ENCODE measurements around the gene IGF2R.
"Not testable (repeated sequence)": the region's sequence is repeated elsewhere in the genome, so short reads cannot be mapped to it uniquely, and the experiment has no call there.

Gene IGF2R

DNA sequence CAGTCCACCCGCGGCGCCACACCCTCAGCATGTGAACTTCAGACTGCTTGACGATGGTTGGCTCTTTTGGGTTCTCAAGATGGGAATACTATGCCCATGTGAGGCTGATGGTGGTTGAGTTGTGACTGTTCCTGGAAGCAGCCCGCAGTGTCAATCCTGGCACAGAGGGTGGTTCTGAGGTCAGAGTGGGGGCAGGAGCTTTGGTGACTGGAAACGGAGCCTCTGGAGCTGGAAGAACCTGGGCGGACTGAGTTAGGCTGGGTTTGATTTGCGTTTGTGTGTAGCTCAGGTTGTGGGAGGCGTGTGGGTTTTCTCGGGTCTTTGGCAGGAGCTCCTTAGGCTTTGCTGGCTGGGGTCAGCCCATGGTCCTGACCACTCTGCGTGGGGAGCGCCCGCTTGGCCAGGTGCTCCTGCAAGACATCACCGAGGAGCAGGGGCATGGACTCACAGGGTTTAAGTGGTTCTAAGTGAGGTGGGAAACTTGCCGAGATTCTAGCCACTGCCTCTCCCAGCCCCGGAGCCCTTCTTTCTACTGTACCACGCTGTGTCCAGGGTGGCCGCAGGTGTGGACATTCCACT lies 115.4 kb downstream of the IGF2R start:
- DNase-seq, result no peak

DNA sequence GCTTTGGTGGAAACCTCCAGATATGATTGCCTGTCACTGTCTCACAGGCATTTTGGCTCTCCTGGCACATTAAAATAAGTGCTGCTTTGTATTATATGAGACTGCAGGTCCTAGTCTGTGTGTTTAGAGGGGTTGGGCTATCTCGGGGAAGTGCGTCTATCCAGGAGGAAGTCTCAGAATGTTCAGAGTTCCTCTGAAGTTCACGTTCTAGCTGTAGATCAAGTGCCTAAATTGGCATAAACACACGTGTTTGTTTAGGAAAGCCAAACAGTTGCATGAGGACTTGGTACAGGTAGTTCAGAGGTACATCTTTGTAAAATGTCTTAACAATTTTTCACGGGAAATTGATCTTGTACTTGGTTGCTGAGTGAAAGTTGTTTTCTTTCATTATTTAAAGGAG lies 116.3 kb downstream of the IGF2R start:
- DNase-seq, result no peak

DNA sequence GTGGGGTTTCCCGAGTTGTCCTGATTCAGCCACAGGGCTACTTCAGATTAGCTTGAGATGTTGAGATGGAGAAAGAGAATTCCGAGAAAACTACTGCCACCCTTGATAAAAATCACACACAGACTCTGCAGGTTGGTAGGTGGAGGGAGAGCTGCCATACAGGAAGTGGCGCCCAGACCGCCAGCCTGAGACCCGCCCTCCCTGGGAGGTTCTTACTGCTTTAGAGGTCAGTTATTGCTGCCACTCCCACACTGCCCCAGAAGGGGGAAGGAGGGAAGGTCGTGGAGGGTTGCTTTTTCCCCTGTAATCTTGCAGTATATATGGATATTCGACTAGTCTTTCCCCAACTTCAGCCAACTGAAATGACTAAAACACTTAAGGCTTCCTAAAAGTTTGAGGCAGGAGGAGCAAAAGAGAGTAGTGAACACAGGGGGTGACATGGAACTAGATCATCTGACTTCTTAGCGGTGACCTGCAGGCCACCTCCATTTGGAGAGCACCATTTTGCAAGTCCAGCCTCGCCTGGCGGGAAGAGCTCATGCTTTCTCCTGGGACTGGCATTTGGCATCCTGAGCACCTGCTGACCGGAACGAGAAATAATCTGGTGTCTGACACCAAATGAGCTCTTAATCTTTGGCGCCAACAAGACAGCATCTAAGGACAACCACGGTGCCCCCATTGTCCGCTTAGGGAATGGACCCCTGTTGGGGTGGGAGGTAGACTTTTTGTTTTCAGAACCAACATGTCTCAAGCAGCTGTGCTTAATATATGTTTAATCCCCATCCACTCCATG lies 117.0 kb downstream of the IGF2R start:
- DNase-seq, result no peak

DNA sequence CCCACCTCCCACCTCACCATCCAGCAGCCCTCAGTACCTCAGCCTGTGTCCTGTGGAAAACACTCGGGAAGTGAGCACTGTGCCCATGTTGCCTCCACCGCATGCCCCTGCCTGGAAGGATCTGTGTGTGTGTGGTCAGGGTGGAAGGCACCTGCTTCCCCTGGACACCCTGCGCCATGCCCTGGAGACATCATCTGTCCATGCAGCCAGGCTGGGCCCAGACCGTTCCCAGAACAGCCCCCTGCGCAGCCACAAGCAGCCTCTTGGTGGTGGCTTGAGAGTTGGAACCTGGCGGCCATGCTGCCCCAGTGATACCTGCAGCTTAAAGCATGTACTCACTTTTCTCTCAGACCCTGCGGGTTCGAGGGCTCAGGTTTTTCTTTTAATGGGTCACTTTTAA lies 117.9 kb downstream of the IGF2R start:
- DNase-seq, result no peak

DNA sequence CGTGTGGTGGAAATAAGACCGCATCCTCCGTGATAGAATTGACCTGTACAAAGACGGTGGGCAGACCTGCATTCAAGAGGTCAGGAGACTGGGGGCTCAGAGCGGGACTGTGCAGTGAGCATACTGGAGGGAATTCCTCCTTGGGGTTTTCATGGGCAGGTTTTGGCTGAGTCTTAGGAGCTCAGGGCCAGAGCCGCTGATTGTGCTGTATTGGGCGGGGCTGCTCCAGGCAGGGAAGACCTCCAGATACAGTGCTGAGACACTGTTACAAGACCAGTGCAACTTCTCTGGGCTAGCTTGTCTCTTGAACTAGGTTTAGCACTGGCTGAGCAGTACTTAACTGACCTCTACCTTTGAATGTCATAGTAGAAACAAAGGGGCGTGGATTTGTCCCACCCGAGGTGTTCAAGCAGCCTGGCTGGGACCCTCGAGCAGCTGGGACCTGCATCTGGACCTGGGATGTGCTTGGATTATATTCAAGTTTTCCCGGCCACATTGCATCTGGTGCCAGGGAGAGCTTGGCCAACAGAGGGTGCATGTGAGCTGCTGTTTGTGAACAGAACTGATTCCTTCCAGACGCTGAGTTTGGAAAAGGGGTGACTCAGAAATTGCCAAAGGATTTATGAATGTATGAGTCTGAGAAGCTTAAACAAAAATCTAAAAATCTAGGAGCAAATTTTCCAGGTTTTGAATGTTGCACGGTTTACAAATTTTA lies 119.3 kb downstream of the IGF2R start:
- peak; percentile 50 for DNase-seq

DNA sequence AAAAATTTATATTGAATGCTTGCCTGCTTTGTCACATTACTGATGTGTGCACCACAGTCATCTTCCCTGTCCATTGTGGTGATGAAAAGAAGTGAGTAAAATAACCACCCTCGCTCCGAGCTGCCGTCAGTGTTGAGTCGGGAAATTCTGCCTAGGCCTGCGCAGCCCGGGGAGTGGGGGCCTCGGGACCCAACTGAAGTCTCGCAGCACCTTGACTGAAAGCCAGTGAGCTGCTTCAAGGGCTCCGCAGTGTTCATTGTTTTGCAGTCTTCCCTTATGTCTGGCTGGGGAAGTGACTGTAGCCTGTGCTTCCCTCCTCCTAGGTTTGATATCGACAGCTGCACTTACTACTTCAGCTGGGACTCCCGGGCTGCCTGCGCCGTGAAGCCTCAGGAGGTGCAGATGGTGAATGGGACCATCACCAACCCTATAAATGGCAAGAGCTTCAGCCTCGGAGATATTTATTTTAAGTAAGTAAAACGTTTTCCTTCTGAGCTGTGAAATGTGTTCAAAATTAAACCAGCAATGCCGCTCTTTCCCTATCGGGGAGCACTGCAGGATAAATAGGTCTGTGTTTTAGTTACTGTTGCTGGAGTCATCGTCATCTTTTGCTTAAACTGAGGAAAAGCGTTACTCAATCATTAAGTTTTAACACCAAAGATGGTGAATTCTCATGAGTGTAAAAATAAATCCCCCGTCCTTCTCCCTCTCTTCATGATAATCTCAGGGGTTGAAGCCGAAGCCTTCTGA lies 120.1 kb downstream of the IGF2R start:
- no peak for DNase-seq

DNA sequence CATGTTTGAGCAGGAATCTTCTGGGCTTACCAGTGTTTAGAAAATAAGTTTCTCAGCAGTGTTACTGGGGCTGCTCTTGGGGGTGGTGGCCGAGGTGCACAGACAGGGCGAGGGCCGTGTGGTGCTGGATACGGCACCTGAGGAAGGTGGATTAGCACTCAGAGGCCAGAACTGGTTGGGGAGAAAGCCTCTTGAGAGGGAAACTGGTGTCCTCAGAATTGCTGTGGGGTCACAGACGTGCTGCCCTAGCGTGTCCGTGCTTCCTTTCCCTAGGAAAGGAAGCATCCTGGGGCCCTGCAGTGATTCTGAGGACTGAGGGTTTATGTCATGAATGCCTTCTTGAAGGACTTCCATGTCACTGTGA lies 120.6 kb downstream of the IGF2R start:
- DNase-seq, result no peak

DNA sequence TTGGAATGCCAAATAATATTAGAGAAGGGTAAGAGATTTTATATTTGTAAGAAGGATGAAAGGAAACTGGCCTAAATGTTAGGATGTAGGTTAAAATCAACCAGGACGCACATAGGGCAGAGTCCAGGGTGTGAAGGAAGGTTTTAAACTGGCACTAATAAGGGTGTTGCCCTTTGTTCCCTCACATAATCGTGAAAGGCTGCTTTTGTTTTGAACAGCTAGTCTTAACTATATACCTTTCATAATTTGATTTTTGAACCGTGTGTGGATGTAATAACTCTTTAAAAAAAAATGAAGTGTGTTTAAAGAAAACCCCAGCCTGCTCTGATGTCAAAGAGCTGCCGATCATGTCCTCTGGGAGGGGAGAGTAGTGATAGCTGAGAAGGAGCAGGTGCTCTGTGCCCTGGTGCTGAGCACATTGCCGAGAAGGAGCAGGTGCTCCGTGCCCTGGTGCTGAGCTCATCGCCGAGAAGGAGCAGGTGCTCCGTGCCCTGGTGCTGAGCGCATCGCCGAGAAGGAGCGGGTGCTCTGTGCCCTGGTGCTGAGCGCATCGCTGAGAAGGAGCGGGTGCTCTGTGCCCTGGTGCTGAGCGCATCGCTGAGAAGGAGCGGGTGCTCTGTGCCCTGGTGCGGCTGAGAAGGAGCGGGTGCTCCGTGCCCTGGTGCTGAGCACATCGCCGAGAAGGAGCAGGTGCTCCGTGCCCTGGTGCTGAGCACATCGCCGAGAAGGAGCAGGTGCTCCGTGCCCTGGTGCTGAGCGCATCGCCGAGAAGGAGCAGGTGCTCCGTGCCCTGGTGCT lies 121.8 kb downstream of the IGF2R start:
- DNase-seq, result not testable (repeated sequence)

DNA sequence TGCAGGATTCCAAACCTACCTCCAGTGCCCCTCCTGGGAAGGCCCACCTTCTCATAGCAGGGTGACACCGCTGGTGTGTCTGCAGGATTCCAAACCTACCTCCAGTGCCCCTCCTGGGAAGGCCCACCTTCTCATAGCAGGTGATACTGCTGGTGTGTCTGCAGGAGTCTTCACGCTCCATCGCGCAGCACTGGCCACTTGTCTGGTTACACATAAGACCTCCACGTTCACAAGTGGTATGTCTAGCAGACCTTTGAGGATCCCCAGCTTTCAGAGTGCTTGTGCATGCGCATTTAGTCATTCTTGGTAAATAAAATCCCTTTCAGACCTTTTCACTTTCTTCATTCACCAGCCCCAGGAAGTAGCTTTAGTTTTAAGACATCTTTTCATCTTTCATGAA lies 123.3 kb downstream of the IGF2R start:
- not testable (repeated sequence) for DNase-seq

DNA sequence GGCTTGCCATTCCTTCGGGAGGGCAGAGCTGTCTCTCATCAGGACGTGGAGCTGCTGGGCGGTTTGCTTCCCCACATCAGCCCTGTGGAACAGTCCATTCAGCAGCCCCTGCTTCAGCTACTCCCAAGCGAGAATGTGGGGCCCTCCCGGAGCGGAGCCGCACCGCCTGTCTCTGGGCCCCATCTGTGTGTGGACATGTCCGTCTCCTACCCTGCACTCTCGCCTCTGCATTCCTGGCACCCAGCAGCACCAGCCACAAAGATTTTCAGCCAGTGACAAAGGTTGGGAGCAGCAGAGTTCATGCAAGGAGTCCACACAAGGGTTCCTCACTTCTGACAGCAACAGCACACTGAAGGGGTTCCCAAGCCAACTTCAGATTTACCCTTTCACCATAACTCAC lies 123.7 kb downstream of the IGF2R start:
- no peak for DNase-seq

DNA sequence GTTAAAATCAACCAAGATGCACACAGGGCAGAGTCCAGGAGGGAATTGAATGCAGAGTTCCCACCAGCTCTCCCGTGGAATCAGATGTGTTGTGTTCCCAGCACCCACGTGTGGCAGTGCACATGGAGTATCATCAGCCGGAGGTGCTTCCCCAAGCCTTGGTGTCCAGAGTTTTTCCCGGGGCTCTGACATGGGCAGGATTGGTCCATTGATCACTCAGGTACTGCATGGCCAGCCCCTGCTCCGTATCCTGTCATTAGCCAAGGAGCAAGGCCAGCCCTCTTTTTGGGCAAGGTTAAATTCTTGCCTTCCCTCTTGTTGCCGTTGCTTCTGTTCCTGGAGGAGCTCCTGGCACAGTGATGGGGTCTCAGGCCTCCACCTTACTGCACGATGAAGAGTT lies 124.2 kb downstream of the IGF2R start:
- no peak for DNase-seq

DNA sequence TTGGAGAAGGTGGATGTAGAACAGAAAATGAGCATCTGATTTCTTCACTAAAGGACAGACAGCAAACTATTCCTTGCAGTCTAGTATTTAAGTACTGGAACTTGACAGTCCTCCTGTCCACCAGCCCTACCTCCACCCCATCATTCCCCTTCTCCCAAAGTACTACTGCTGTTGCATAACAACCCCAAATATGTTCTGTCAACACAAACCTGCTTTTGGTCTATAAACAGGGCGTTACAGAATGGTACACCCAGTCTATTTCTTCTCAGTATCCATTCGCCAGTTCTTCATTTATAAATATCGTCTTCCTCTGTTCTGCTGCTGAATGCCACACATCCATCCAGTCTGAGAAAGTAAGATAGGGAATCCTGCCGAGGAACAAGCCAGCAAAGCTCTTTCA lies 125.1 kb downstream of the IGF2R start:
- DNase-seq, result no peak

DNA sequence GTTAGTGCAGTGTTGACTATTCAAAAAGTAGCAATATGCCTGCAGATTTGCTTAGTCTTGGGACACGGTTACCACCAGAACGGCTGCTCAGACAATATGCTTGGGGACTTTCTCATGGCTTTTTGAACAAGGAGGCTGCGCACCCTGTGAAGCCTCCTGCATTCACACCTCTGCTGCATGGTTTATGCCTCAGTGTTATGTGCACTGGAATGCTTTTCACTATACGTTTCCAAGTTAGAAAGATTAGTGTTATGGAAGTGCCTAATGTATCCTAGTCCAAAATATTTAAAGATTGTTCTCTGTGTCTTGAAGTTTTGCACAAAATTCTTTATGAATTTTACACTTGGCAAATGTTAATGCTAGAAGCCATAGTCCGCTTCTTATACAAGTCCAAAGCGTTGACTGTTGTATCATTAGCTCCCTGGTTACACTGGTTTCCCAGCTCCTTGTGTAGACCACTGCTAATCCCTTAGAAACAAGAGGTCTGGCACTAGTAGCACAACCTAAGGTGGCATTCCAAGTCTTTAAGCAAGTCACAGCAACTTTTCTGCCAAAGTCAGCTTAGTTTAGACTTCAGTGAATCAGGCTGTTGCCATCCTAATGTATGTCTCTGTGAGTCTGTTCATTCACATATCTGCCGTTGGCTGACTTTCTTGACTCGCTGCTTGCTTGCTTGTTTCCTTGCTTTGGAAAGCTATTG lies 126.4 kb downstream of the IGF2R start:
- no peak for DNase-seq

DNA sequence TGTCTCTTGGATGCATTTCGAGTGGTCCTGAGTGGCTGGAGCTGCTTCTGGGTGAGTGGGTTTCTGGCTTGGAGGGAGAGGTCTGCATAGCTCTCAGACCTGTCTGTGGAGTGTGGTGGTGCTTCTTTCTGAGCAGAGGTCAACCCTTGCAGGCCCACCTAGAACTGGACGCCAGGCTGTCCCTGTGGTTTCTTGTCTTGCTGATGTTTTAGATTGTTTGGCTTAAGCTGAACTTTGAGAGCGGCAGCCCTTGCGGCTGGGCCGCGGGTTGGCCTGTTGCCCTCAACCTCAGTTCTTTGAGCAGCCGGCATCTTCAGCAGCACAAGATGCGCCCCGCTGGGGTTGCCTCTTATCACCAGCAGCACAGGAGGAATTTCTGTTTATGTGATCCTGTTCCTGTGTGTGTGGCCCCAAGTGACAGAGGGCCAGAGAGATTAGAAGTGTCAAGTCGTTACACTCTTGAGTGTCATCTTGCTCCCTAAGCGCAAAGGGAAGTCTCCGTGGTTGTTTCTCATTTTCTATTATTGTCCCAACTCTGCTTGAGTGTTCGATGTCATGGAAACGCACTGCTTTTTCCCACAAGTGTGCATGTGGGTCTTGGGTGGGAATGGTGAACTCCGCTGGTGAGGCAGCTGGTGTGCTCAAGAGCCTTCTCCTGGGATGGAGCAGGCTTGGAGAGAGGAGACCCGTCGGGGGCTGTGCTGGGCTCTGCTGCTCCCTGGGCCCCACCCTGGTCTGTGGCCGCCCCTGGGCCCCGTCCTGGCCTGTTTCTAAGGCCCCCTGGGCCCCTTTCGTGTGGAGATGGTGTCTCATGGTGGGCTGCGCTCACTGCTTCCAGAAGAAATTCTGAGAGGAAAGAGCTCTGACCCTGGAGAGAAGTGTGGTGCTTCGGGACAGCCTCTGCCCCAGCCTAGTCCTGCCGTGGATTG lies 132.7 kb downstream of the IGF2R start:
- no peak for DNase-seq

DNA sequence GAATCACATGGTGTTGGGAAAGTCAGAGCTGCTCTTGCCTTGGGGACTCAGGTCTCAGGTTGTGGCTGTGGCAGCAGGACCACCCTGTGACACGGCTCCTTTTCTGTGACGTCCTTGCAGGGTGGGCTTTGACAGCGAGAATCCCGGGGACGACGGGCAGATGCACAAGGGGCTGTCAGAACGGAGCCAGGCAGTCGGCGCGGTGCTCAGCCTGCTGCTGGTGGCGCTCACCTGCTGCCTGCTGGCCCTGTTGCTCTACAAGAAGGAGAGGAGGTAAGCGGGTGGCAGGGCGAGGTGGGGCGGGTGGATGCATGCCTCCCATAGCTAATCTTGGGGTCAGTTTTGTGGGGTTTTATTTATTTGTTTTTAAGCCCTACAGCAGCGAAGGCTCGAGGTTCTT lies 133.5 kb downstream of the IGF2R start:
- DNase-seq, result no peak

DNA sequence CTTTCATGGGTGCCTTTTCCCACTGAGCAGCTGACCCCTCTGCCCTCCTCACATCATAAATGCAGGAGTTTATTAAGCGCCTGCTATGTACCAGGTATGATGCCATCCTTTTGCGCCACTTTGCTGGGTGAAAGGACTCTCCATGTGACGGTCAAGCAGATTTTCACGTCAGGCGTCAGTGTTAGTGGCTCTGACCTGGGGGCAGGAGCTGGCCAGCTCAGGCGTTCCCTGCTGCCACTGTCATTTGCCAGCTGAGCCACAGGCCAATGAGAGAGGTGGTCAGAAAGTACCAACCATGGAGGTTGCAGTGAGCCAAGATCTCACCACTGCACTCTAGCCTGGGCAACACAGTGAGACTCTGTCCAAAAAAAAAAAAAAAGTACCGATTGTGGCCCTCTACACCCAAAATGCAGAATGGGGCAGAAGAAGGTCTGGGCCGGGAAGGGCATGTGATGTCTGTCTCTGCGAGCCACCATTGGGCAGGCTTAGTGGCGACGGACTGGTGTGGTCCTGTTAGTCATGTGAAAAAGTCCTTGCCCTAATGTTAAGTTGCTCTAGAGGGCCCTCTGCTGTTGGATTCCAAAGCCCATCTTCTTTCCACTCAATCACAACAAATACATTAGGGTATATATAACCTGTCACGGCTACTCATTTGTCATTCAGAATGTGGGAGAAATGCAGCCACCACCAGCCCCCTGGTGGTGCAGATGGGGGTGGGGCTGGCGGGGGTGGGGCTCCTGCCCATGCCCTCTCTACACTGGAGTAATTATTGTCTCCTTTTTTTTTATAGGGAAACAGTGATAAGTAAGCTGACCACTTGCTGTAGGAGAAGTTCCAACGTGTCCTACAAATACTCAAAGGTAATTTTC lies 134.3 kb downstream of the IGF2R start:
- no peak for DNase-seq

DNA sequence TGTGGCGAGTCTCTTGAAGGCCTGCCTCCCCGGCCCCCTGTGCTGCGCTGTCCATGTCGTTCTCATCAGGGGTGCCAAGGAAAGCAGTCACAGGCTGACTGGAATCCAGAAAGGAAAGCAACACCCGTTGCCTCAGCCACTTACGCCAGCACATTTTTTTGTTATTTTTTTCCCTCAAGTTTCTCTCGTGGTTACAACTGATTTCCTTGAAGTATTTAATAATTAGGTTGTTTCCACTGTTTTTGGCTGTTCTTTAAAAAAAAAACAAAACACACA lies 134.9 kb downstream of the IGF2R start:
- DNase-seq, result no peak

DNA sequence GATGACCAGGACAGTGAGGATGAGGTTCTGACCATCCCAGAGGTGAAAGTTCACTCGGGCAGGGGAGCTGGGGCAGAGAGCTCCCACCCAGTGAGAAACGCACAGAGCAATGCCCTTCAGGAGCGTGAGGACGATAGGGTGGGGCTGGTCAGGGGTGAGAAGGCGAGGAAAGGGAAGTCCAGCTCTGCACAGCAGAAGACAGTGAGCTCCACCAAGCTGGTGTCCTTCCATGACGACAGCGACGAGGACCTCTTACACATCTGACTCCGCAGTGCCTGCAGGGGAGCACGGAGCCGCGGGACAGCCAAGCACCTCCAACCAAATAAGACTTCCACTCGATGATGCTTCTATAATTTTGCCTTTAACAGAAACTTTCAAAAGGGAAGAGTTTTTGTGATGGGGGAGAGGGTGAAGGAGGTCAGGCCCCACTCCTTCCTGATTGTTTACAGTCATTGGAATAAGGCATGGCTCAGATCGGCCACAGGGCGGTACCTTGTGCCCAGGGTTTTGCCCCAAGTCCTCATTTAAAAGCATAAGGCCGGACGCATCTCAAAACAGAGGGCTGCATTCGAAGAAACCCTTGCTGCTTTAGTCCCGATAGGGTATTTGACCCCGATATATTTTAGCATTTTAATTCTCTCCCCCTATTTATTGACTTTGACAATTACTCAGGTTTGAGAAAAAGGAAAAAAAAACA lies 136.1 kb downstream of the IGF2R start:
- no peak for DNase-seq

DNA sequence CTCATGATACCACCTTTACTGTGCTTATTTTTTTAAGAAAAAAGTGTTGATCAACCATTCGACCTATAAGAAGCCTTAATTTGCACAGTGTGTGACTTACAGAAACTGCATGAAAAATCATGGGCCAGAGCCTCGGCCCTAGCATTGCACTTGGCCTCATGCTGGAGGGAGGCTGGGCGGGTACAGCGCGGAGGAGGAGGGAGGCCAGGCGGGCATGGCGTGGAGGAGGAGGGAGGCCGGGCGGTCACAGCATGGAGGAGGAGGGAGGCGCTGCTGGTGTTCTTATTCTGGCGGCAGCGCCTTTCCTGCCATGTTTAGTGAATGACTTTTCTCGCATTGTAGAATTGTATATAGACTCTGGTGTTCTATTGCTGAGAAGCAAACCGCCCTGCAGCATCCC lies 137.1 kb downstream of the IGF2R start:
- no peak for DNase-seq

DNA sequence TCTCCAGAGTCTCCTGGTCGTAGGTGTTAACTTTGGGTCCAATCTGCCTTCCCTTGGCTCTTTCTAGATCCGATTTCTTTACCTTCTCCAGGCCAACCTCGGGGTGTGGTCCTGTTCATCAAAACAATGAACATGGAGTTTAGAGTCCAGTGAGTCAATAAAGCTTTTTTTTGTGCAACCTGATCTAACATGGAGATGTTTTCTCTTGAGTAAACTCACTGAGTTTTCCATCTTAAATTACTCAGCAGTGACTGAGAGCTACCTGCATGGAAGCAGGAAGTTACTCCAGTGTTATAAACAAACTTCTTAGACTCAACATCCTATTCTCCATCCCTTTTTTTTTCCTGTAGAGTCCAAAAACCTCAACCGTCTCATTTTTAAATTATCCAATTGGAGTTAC lies 137.8 kb downstream of the IGF2R start:
- no peak for DNase-seq
